MM.1S (cell line): ENCODE measurements around the gene TMEM59L.

ENCODE experiments used
- CTCF ChIP-seq: fragments of 300-600 bp; sonication (generic); IDR thresholded peaks from 2 replicates; pipeline ENCODE4 v1.5.1; 2016; ENCODE audit warnings: antibody characterized with exemption, low read length, mixed read lengths
- EZH2 ChIP-seq: fragments of 300-600 bp; sonication (generic); optimal IDR thresholded peaks from 2 replicates; pipeline ENCODE3; 2017; ENCODE audit warnings: low read depth, mild to moderate bottlenecking, antibody characterized with exemption, low read length, mixed read lengths
- EZH2phosphoT487 ChIP-seq: fragments of 300-600 bp; sonication (generic); IDR thresholded peaks from 2 replicates; pipeline ENCODE4 v1.6.1; 2018; ENCODE audit warnings: antibody characterized with exemption, low read length

- no peak for TF ChIP-seq CTCF
- no peak for TF ChIP-seq EZH2phosphoT487
- no peak for TF ChIP-seq EZH2
Observed at GRCh38 chr19:18587962-18588610, 24.6 kb upstream of the TMEM59L start.
